Peyer's patch (tissue), 4 donors: ENCODE measurements around the gene ATP1B1. TPM values are rescaled to one million over a fixed set of nuclear protein-coding genes. Genes with fewer than 3 reads are reported as not detected.

Experiments
- DNase-seq, 3 donors: peaks; one replicate each; pipeline ENCODE4 v3.0.0-alpha.2; 2017 to 2019
- H3K27ac ChIP-seq, 4 donors: fragments of 200-600 bp; sonication (generic); one replicate each; pipeline ENCODE4 v1.5.1; 2016 to 2019
- H3K27me3 ChIP-seq, 2 donors: fragments of 200-600 bp; sonication (generic); one replicate each; pipeline ENCODE4 v1.5.1; 2019
- H3K36me3 ChIP-seq, 3 donors: fragments of 200-600 bp; sonication (generic); one replicate each; pipeline ENCODE4 v1.5.1; 2016 to 2019
- H3K4me1 ChIP-seq, 4 donors: fragments of 200-600 bp; sonication (generic); one replicate each; pipeline ENCODE4 v1.5.1; 2016 to 2019
- H3K4me3 ChIP-seq, 4 donors: fragments of 200-600 bp; sonication (generic); 1 replicate in 3 of 4; 2 replicates in 1 of 4; pipeline ENCODE4 v1.5.1; 2016 to 2019; ENCODE audit warnings: mild to moderate bottlenecking in 1 of 4
- H3K9me3 ChIP-seq, 4 donors: fragments of 200-600 bp; sonication (generic); one replicate each; pipeline ENCODE4 v1.5.1; 2016 to 2019; ENCODE audit warnings: mild to moderate bottlenecking in 1 of 4
- POLR2A ChIP-seq, 2 donors: fragments of 450-650 bp; IDR thresholded peaks; one replicate each; pipeline ENCODE4 v1.5.1; 2017; ENCODE audit warnings: antibody characterized with exemption in 2 of 2, mild to moderate bottlenecking in 2 of 2, moderate library complexity in 2 of 2
- total RNA-seq, 4 donors: library from RNA; depleted of rRNA; stranded (reverse); fragments of >200 nt; gene quantifications; one replicate each; pipeline ENCODE4 v1.1.0, GENCODE V29; 2016
- TF ChIP-seq, protein P1 (sequence below), 6 experiments: fragments of 450-650 bp in 4 of 6; fragments of 200-600 bp in 2 of 6; sonication (generic) in 1 of 6; IDR thresholded peaks; one replicate each; pipeline ENCODE4 v1.5.1; 2017 to 2019; ENCODE audit warnings: antibody characterized with exemption in 6 of 6, mild to moderate bottlenecking in 3 of 6, moderate library complexity in 1 of 6

ATP1B1 gene
- total RNA-seq, 4 donors from 2014 or later, result 70.1 to 659 (median 499) TPM

DNA sequence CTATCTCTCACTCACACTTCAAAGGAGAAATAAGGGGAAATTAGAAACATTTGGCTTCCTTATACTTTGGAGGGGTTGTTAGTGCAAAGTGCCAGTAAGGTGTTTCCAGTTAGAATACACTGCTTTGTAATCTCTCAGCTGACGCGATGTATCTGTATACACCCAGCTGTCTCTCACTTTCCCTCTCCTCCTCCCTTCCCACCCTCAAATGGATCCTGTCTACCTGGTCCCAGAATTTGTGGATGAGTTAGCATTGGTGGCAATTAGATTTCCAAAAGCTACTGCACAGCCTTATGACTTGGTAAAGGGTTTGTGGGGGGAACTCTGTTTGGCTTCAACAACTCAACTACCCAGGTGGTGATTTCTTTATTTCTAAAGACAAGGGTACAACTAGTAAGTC, 10.5 kb downstream of the ATP1B1 start:
- peaks cover 0 to 78% (median 7%) of the 10 kb centered on the region in 4 donors for H3K4me1 ChIP-seq

DNA sequence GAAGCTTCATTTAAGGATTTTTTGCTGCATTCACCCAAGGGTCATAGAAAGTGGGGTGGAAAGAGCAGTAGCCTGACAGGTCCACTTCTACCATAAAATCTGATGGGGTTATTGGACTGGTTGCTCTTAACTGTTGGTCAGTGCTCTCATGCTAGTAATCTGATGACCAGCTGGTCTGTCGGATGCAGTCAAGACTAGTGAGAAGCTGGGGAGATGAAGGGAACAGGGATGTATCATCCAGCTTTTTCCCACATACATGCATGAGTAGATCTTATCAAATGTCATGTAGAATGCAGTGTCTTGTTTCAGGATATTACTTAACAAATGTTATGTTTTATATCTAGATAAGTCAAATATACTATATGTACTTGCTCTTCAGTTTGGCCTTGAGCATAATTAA, 11.1 kb downstream of the ATP1B1 start:
- H3K27ac ChIP-seq, result peak overlapping the region in 1 of 4 donors; percentile 91
- no peak overlapping the region for H3K4me3 ChIP-seq
- no peaks in the 10 kb centered on the region for H3K27me3 ChIP-seq
- H3K4me1 ChIP-seq, result peaks cover 0 to 73% (median 7%) of the 10 kb centered on the region in 4 donors
- TF ChIP-seq, protein P1, sequence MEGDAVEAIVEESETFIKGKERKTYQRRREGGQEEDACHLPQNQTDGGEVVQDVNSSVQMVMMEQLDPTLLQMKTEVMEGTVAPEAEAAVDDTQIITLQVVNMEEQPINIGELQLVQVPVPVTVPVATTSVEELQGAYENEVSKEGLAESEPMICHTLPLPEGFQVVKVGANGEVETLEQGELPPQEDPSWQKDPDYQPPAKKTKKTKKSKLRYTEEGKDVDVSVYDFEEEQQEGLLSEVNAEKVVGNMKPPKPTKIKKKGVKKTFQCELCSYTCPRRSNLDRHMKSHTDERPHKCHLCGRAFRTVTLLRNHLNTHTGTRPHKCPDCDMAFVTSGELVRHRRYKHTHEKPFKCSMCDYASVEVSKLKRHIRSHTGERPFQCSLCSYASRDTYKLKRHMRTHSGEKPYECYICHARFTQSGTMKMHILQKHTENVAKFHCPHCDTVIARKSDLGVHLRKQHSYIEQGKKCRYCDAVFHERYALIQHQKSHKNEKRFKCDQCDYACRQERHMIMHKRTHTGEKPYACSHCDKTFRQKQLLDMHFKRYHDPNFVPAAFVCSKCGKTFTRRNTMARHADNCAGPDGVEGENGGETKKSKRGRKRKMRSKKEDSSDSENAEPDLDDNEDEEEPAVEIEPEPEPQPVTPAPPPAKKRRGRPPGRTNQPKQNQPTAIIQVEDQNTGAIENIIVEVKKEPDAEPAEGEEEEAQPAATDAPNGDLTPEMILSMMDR (IDR thresholded peaks at IDR 0.05), result no peak
- no peak for TF ChIP-seq POLR2A (IDR thresholded peaks at IDR 0.05)
- peaks cover 0 to 76% (median 0%) of the 10 kb centered on the region in 3 donors for H3K36me3 ChIP-seq
- DNase-seq, result no peak
- no peaks in the 10 kb centered on the region for H3K9me3 ChIP-seq

More for the DNA sequence above, 10.5 kb downstream of the ATP1B1 start:
- DNase-seq, result no peak
- Histone ChIP-seq H3K36me3 (peaks cover 0 to 80% (median 0%) of the 10 kb centered on the region in 3 donors), H3K27me3 (no peaks in the 10 kb centered on the region), H3K9me3 (no peaks in the 10 kb centered on the region), H3K27ac (peak overlapping the region in 3 of 4 donors; percentile 57 to 91 (median 65)), H3K4me3 (peak overlapping the region in 1 of 4 donors; percentile 32)
- TF ChIP-seq, protein P1 (IDR thresholded peaks at IDR 0.05), result no peak
- TF ChIP-seq POLR2A (IDR thresholded peaks at IDR 0.05), result no peak

DNA sequence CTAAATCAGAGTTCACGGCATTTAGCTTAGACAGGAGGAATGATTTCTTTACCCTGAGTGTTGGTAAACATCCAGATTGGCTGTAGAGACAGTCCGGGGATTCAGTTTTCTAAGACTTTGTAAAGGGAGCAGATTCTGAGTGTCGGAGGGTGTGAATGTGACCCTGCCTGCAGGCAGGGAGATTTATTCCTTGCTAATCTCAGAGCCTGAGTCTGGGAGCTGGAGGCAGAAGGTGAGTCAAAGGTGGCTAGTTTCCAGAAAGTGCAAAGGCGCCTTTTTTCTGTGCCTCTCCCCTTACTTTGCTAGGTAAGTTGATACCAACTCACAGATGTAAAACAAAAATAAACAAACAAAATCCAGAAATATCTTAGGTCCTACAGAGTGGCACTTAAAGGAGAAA, 11.7 kb downstream of the ATP1B1 start:
- no peak for DNase-seq
- Histone ChIP-seq H3K4me3 (no peak overlapping the region), H3K4me1 (peaks cover 0 to 67% (median 7%) of the 10 kb centered on the region in 4 donors), H3K9me3 (no peaks in the 10 kb centered on the region), H3K27me3 (no peaks in the 10 kb centered on the region), H3K27ac (peak overlapping the region in 2 of 4 donors; percentile 1 to 91), H3K36me3 (peaks cover 0 to 70% (median 0%) of the 10 kb centered on the region in 3 donors)
- TF ChIP-seq, protein P1 (IDR thresholded peaks at IDR 0.05), result no peak
- TF ChIP-seq POLR2A (IDR thresholded peaks at IDR 0.05), result no peak

DNA sequence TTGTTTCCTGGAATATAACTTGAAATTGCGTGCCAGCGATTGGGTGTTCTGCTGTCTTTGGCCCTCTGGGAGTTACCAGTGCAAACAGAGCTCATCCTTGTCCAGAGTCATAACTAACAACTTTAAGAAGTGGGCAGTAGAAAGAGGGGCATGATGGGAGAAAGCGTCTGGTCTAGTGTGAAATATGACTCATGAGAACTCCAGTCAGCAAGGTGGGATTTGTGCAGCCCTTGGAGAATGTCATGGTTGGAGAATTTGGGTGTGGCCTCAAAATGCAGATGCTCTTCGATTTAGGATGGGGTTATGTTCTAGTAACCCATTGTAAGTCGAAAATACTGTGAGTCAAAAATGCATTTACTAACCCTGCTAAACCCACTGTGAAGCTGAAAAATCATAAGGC, 12.9 kb downstream of the ATP1B1 start:
- TF ChIP-seq, protein P1 (IDR thresholded peaks at IDR 0.05), result no peak
- TF ChIP-seq POLR2A (IDR thresholded peaks at IDR 0.05), result no peak
- H3K27ac ChIP-seq, result peak overlapping the region in 1 of 4 donors; percentile 91
- no peaks in the 10 kb centered on the region for H3K27me3 ChIP-seq
- peaks cover 0 to 66% (median 0%) of the 10 kb centered on the region in 3 donors for H3K36me3 ChIP-seq
- peaks cover 0 to 60% (median 7%) of the 10 kb centered on the region in 4 donors for H3K4me1 ChIP-seq
- H3K4me3 ChIP-seq, result no peak overlapping the region
- DNase-seq, result no peak
- no peaks in the 10 kb centered on the region for H3K9me3 ChIP-seq

DNA sequence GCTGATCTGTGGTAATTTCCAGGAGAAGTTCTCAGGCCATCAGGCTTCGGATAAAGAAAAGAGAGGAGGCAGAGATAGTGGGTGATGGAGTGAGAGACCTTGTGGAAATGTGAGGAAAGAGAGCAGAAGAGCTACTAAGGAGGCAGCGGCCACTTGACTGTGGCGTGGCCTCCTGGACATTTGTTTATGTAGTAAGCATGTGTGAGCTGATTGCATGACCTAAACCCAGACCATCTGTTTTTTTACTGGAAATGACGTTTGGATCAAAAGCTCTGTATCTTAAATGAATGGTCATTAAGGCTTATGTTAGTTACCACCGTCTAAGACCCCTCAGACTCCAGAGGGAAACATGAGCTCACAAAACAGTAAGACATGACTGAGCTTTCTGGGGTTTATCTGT, 13.6 kb downstream of the ATP1B1 start:
- H3K4me3 ChIP-seq, result no peak overlapping the region
- DNase-seq, result no peak
- no peaks in the 10 kb centered on the region for H3K9me3 ChIP-seq
- H3K4me1 ChIP-seq, result peaks cover 0 to 55% (median 7%) of the 10 kb centered on the region in 4 donors
- peak overlapping the region in 1 of 4 donors; percentile 27 for H3K27ac ChIP-seq
- H3K36me3 ChIP-seq, result peaks cover 0 to 68% (median 0%) of the 10 kb centered on the region in 3 donors
- H3K27me3 ChIP-seq, result no peaks in the 10 kb centered on the region
- TF ChIP-seq, protein P1 (IDR thresholded peaks at IDR 0.05), result no peak
- no peak for TF ChIP-seq POLR2A (IDR thresholded peaks at IDR 0.05)
